A549 treated with Mapracorat at 1 μM for 4 hours (cell line): ENCODE measurements around the gene RBFA. TPM values are rescaled to one million over a fixed set of nuclear protein-coding genes. Genes with fewer than 3 reads are reported as not detected.

Experiments
- total RNA-seq: library from RNA; stranded (reverse); fragments of 200-300 nt; extraction: Qiagen RNA extraction; gene quantifications from 5 replicates; pipeline ENCODE4 v1.2.3, GENCODE V29; 2022

Gene RBFA, protein sequence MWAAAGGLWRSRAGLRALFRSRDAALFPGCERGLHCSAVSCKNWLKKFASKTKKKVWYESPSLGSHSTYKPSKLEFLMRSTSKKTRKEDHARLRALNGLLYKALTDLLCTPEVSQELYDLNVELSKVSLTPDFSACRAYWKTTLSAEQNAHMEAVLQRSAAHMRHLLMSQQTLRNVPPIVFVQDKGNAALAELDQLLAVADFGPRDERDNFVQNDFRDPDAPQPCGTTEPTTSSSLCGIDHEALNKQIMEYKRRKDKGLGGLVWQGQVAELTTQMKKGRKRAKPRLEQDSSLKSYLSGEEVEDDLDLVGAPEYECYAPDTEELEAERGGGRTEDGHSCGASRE
- total RNA-seq: 26.9 to 31.1 TPM (median 30.3 TPM) in 5 replicates

DNA sequence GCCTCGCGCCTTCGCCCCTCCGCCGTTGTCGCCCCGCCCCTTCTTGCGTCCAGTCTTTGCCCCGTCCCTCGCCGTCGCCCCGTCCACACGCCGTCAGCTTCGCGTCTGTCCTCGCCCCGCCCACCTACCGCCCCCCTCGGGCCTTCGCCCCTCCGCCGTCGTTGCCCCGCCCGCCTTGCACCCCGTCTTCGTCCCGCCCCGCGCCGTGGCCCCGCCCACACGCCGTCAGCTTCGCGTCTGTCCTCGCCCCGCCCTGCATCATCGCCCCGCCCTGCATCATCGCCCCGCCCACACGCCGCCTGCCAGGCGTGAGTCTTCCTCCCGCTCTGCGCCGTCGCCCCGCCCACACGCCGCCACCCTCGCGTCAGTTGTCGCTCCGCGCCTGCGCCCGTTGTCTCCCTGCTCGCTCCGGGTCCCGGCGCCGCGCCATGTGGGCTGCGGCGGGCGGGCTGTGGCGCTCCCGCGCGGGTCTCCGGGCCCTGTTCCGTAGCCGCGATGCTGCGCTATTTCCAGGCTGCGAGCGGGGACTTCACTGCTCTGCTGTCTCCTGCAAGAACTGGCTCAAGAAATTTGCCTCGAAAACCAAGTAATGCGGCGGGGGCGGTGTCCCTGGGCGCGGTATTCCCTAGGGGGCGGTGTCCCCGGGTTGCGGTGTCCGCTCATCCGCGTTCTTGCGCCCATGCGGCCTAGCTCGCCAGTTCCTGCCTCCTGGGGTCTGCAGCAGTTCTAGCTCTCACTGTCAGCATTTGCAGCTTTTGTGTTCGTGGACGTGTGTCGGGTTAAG, at the start of gene RBFA:
Gene RBFA, plus strand, starts transcription at position 367 of the 784 bp plus-strand sequence. Its CDS starts 62 bp downstream, at position 429.

DNA sequence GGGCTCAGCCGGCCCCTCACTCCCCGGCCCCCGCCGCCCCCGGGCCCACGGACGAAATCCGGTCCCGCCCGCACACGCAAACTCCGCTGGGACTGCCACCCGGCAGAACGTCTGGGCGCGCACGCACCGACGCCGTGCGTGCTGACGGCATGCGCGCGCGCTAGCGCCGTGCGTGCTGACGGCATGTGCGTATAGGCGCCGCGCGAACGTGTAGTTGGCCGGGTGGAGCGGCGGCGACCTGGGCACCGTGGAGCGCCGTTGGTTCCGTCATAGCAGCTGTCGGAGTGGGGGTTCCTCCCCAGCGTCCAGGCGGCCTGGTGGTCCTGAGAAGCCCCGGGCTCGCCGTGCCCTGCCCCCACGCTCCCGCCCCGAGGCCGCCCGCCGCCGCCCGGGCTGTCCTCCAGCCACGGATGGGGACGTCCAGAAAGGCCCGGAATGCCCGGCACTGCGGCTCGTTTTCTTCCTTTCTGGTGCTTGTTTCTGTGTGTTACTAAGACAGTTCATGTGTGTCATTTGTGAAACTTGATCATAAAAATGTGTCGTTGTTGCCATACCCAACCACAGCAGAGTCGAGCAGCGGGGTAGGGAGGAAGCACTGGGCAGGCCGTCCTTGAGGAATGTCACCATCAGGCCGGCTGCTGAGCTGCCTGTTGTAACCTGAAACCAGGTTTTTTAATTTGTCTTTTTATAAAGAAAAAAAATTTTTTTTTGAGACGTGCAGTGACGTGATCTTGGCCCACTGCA, 45.6 kb upstream of the RBFA start, which contains the start of gene TXNL4A:
Gene TXNL4A, minus strand, starts transcription at position 113 of the 744 bp plus-strand sequence. CDS start 171 bp downstream, outside the sequence.

Other genes with a start within 250 kb of the RBFA start
- gene KCNG2, start 236.5 kb upstream of the RBFA start, total RNA-seq: not detected in 5 replicates
- 10.8 to 20.5 TPM (median 18.8 TPM) in 5 replicates for gene SLC66A2, start 82.8 kb upstream of the RBFA start, total RNA-seq
- 10.6 to 14.8 TPM (median 13.1 TPM) in 5 replicates for gene HSBP1L1, start 69.8 kb upstream of the RBFA start, total RNA-seq
- gene TXNL4A, start 45.9 kb upstream of the RBFA start, total RNA-seq: 94.8 to 155 TPM (median 143 TPM) in 5 replicates
- gene ADNP2, start 74.8 kb downstream of the RBFA start, total RNA-seq: 10.5 to 11.0 TPM (median 10.9 TPM) in 5 replicates
- 1.2 to 3.8 TPM (median 2.6 TPM) in 5 replicates for gene PARD6G, start 213.1 kb downstream of the RBFA start, total RNA-seq